Hepatic stellate cell (primary cell): ENCODE results near the gene PAOX.
A peak's percentile ranks its signal among the peaks of the same experiment; 100 is the strongest.

Experiments
- DNase-seq: peaks from one replicate; pipeline ENCODE4 v3.0.0; 2011; ENCODE audit warnings: low spot score

The PAOX gene

GRCh38 chr10:133350283-133350949 lies 28.6 kb upstream of the PAOX start:
- DNase-seq = no peak

- DNase-seq = peak; percentile 35
Observed at GRCh38 chr10:133350950-133351329, 28.1 kb upstream of the PAOX start.

- no peak for DNase-seq
Observed at GRCh38 chr10:133351408-133352318, 27.4 kb upstream of the PAOX start.

- DNase-seq = no peak
Observed at GRCh38 chr10:133353202-133353959, 25.7 kb upstream of the PAOX start.

- no peak for DNase-seq
Observed at GRCh38 chr10:133353988-133354605, 25.0 kb upstream of the PAOX start.

- DNase-seq = no peak
Observed at GRCh38 chr10:133354672-133355240, 24.3 kb upstream of the PAOX start.

GRCh38 chr10:133355266-133355665 lies 23.8 kb upstream of the PAOX start:
- DNase-seq = no peak

- no peak for DNase-seq
Observed at GRCh38 chr10:133355991-133356390, 23.1 kb upstream of the PAOX start.

GRCh38 chr10:133356549-133357284 lies 22.3 kb upstream of the PAOX start:
- DNase-seq = no peak

GRCh38 chr10:133357285-133358161 lies 21.5 kb upstream of the PAOX start, which contains the start of gene FUOM:
TSS of gene FUOM (minus strand) at chr10:133358019. CDS start at chr10:133358007, 12 bp downstream.
- DNase-seq = peak; percentile 85

GRCh38 chr10:133358162-133358924 lies 20.7 kb upstream of the PAOX start:
- DNase-seq = no peak

- DNase-seq = no peak
Observed at GRCh38 chr10:133358925-133359310, 20.1 kb upstream of the PAOX start.

GRCh38 chr10:133359554-133359971 lies 19.5 kb upstream of the PAOX start:
- no peak for DNase-seq

- no peak for DNase-seq
Observed at GRCh38 chr10:133359972-133360610, 19.0 kb upstream of the PAOX start.

GRCh38 chr10:133361227-133361626 lies 17.8 kb upstream of the PAOX start:
- no peak for DNase-seq

- no peak for DNase-seq
Observed at GRCh38 chr10:133361773-133362441, 17.2 kb upstream of the PAOX start.

GRCh38 chr10:133362846-133363245 lies 16.2 kb upstream of the PAOX start:
- DNase-seq = no peak
